ENCODE results near the gene RPE. TPM values are rescaled to one million over a fixed set of nuclear protein-coding genes. Genes with fewer than 3 reads are reported as not detected.

Gene RPE
- total RNA-seq, 1 experiment from 2014 or later: 67.6 TPM

DNA sequence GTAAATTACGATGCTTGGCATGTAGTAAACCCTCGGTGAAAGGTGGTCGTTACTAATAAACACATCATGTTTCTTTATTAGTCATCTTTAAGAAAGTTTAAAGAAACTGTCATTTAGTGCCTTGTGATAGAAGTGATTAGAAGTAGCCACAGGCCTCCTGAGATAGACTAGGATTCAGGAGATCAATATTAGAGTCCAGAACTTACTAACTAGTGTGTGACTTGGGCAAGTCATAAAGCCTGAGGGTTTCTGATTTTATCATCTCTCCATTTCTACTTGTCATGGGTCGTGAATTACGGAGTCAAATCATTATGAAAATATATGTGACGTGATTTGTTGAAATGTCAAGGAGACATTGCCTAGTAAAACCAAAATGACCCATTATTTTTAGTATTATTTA lies 6.7 kb downstream of the RPE start:
- H3K9ac ChIP-seq (ENCODE audit: low read length): no peak overlapping the region
- peaks cover 0 to 3% of the 10 kb centered on the region in 2 experiments; a peak in 1 of 4 replicates for H3K4me1 ChIP-seq (ENCODE audit: control insufficient read depth in 1 of 2, insufficient read depth in 2 of 2, low read length in 2 of 2)
- H3K79me2 ChIP-seq (ENCODE audit: insufficient read depth, low read length): peaks cover 100% of the 10 kb centered on the region
- DNase-seq (ENCODE audit: low read depth, low spot score) (no peak), ATAC-seq (no peak)
- intact Hi-C loops (cut with micrococcal nuclease): no loop called here
- H2AFZ ChIP-seq (ENCODE audit: low read depth, low read length, poor library complexity, severe bottlenecking): no peak overlapping the region
- H3K4me3 ChIP-seq (replicated peaks in 1 of 2; ENCODE audit: low read depth in 1 of 2, low read length in 2 of 2): no peak overlapping the region
- H3K27me3 ChIP-seq (ENCODE audit: insufficient read depth, low read length): no peaks in the 10 kb centered on the region
- H3K9me2 ChIP-seq (ENCODE audit: insufficient read depth): no peaks in the 10 kb centered on the region
- TF ChIP-seq EZH2phosphoT487 (IDR thresholded peaks at IDR 0.05; ENCODE audit: borderline replicate concordance): no peak
- no peak for TF ChIP-seq CBX3 (IDR thresholded peaks at IDR 0.05; ENCODE audit: low read depth)
- TF ChIP-seq SP1 (IDR thresholded peaks at IDR 0.05; ENCODE audit: low read depth): no peak
- TF ChIP-seq, protein P1, sequence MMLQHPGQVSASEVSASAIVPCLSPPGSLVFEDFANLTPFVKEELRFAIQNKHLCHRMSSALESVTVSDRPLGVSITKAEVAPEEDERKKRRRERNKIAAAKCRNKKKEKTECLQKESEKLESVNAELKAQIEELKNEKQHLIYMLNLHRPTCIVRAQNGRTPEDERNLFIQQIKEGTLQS (IDR thresholded peaks at IDR 0.05): no peak
- TF ChIP-seq, protein P2, sequence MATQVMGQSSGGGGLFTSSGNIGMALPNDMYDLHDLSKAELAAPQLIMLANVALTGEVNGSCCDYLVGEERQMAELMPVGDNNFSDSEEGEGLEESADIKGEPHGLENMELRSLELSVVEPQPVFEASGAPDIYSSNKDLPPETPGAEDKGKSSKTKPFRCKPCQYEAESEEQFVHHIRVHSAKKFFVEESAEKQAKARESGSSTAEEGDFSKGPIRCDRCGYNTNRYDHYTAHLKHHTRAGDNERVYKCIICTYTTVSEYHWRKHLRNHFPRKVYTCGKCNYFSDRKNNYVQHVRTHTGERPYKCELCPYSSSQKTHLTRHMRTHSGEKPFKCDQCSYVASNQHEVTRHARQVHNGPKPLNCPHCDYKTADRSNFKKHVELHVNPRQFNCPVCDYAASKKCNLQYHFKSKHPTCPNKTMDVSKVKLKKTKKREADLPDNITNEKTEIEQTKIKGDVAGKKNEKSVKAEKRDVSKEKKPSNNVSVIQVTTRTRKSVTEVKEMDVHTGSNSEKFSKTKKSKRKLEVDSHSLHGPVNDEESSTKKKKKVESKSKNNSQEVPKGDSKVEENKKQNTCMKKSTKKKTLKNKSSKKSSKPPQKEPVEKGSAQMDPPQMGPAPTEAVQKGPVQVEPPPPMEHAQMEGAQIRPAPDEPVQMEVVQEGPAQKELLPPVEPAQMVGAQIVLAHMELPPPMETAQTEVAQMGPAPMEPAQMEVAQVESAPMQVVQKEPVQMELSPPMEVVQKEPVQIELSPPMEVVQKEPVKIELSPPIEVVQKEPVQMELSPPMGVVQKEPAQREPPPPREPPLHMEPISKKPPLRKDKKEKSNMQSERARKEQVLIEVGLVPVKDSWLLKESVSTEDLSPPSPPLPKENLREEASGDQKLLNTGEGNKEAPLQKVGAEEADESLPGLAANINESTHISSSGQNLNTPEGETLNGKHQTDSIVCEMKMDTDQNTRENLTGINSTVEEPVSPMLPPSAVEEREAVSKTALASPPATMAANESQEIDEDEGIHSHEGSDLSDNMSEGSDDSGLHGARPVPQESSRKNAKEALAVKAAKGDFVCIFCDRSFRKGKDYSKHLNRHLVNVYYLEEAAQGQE (IDR thresholded peaks at IDR 0.05; ENCODE audit: low read depth): no peak
- ChIA-PET POLR2A (no interaction called here), RAD21 (ENCODE audit: low non-redundant PET in 1 of 2, low total read pairs in 2 of 2, uncharacterized antibody in 2 of 2, unreplicated experiment in 2 of 2) (no interaction called here), CTCF (no interaction called here)
- no peak overlapping the region for H3K4me2 ChIP-seq (ENCODE audit: low read length)
- H4K20me1 ChIP-seq (ENCODE audit: insufficient read depth): peaks cover 48% of the 10 kb centered on the region; the same call in 1 of the 2 replicates
- no peaks in the 10 kb centered on the region for H3K9me3 ChIP-seq (ENCODE audit: control insufficient read depth in 1 of 2, insufficient read depth in 1 of 2, low read depth in 1 of 2, low read length in 2 of 2)
- H3K36me3 ChIP-seq (ENCODE audit: control insufficient read depth in 1 of 2, insufficient read depth in 2 of 2, low read length in 2 of 2): peaks cover 9 to 20% of the 10 kb centered on the region in 2 experiments; a peak in 3 of 4 replicates
- BruUV-seq (replicated peaks): no TSS peak
- no peak overlapping the region for H3K27ac ChIP-seq (ENCODE audit: low read depth, low read length)

DNA sequence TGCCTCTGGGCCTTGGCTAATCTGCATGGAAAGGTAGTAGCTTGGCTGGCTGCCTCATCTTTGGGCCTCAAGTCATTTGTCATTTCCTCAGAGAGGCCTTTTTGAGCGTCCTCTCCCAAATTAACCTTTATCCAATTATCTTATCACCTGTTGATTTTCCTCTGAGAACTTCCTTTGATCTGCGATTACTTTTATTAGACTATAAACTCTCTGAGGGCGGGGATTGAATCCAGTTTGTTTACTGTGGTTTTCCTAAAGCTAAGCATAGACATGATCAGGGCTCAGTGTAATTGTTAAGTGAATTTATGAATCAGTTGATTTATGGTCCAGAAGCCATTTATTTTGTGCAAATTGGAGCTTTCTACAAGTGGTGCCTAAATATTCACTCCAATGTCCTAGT lies 7.5 kb downstream of the RPE start:
- ChIA-PET CTCF (no interaction called here), POLR2A (no interaction called here), RAD21 (ENCODE audit: low non-redundant PET in 1 of 2, low total read pairs in 2 of 2, uncharacterized antibody in 2 of 2, unreplicated experiment in 2 of 2) (no interaction called here)
- Histone ChIP-seq H3K27me3 (ENCODE audit: insufficient read depth, low read length) (no peaks in the 10 kb centered on the region), H3K9me3 (ENCODE audit: control insufficient read depth in 1 of 2, insufficient read depth in 1 of 2, low read depth in 1 of 2, low read length in 2 of 2) (no peaks in the 10 kb centered on the region), H2AFZ (ENCODE audit: low read depth, low read length, poor library complexity, severe bottlenecking) (no peak overlapping the region), H3K4me2 (ENCODE audit: low read length) (no peak overlapping the region), H3K9me2 (ENCODE audit: insufficient read depth) (no peaks in the 10 kb centered on the region), H3K27ac (ENCODE audit: low read depth, low read length) (no peak overlapping the region), H3K36me3 (ENCODE audit: control insufficient read depth in 1 of 2, insufficient read depth in 2 of 2, low read length in 2 of 2) (peaks cover 12 to 22% of the 10 kb centered on the region in 2 experiments; a peak in 3 of 4 replicates), H3K4me1 (ENCODE audit: control insufficient read depth in 1 of 2, insufficient read depth in 2 of 2, low read length in 2 of 2) (no peaks in the 10 kb centered on the region), H3K4me3 (replicated peaks in 1 of 2; ENCODE audit: low read depth in 1 of 2, low read length in 2 of 2) (no peak overlapping the region), H4K20me1 (ENCODE audit: insufficient read depth) (peaks cover 48% of the 10 kb centered on the region; the same call in 1 of the 2 replicates), H3K9ac (ENCODE audit: low read length) (no peak overlapping the region), H3K79me2 (ENCODE audit: insufficient read depth, low read length) (peaks cover 100% of the 10 kb centered on the region)
- no TSS peak for BruUV-seq (replicated peaks)
- intact Hi-C loops (cut with micrococcal nuclease): no loop called here
- no peak for TF ChIP-seq JUND (IDR thresholded peaks at IDR 0.05)
- no peak for TF ChIP-seq RAD21 (IDR thresholded peaks at IDR 0.05; ENCODE audit: low read depth)
- no peak for TF ChIP-seq POLR2AphosphoS5 (IDR thresholded peaks at IDR 0.05; ENCODE audit: low read depth, low read length)
- TF ChIP-seq EZH2 (IDR thresholded peaks at IDR 0.05): no peak
- no peak for TF ChIP-seq FOSL1 (IDR thresholded peaks at IDR 0.05; ENCODE audit: low read depth)
- ATAC-seq (no peak), DNase-seq (ENCODE audit: low read depth, low spot score) (no peak)

All from HCT116 (cell line).